GM03348 (cell line): ENCODE measurements around the gene C11orf91.
"Not testable (repeated sequence)": the region's sequence is repeated elsewhere in the genome, so short reads cannot be mapped to it uniquely, and the experiment has no call there.

Source experiments
- DNase-seq: peaks from one replicate; pipeline ENCODE4 v3.0.0; 2012; ENCODE audit warnings: low spot score

The C11orf91 gene

GRCh38 chr11:33700502-33701271, at the start of gene C11orf91:
C11orf91 (minus strand) TSS chr11:33700826; CDS start chr11:33700740, 86 bp downstream.
- DNase-seq, result peak; percentile 96

- no peak for DNase-seq
Measured at GRCh38 chr11:33747979-33748378, 47.4 kb upstream of the C11orf91 start.

GRCh38 chr11:33743291-33743690, 42.7 kb upstream of the C11orf91 start:
- no peak for DNase-seq

- DNase-seq, result peak; percentile 50
Measured at GRCh38 chr11:33742249-33742851, 41.7 kb upstream of the C11orf91 start.

GRCh38 chr11:33741806-33742205, 41.2 kb upstream of the C11orf91 start:
- no peak for DNase-seq

- DNase-seq, result no peak
Measured at GRCh38 chr11:33737362-33737821, 36.8 kb upstream of the C11orf91 start.

GRCh38 chr11:33736148-33736812, 35.7 kb upstream of the C11orf91 start, which contains the start of gene CD59:
CD59 (minus strand) TSS chr11:33736423; CDS start chr11:33722445, 13,978 bp downstream.
- peak; percentile 99 for DNase-seq

- peak; percentile 52 for DNase-seq
Measured at GRCh38 chr11:33735271-33736147, 34.9 kb upstream of the C11orf91 start.

- DNase-seq, result no peak
Measured at GRCh38 chr11:33734441-33735270, 34.0 kb upstream of the C11orf91 start.

- no peak for DNase-seq
Measured at GRCh38 chr11:33733980-33734379, 33.4 kb upstream of the C11orf91 start.

GRCh38 chr11:33731723-33732531, 31.3 kb upstream of the C11orf91 start:
- DNase-seq, result no peak

GRCh38 chr11:33730716-33731115, 30.1 kb upstream of the C11orf91 start:
- no peak for DNase-seq

- DNase-seq, result not testable (repeated sequence)
Measured at GRCh38 chr11:33729072-33729664, 28.5 kb upstream of the C11orf91 start.

GRCh38 chr11:33727539-33727938, 26.9 kb upstream of the C11orf91 start:
- not testable (repeated sequence) for DNase-seq

GRCh38 chr11:33725496-33725895, 24.9 kb upstream of the C11orf91 start:
- DNase-seq, result no peak

GRCh38 chr11:33724644-33725035, 24.0 kb upstream of the C11orf91 start:
- no peak for DNase-seq

GRCh38 chr11:33723238-33723881, 22.7 kb upstream of the C11orf91 start:
- peak; percentile 73 for DNase-seq

GRCh38 chr11:33722590-33723234, 22.1 kb upstream of the C11orf91 start:
- no peak for DNase-seq

GRCh38 chr11:33721984-33722383, 21.4 kb upstream of the C11orf91 start:
- no peak for DNase-seq
